ENCODE measurements around the gene KIF20B. TPM values are rescaled to one million over a fixed set of nuclear protein-coding genes. Genes with fewer than 3 reads are reported as not detected.

The KIF20B gene
- total RNA-seq, 2 donors from 2014 or later: 13.6 to 32.0 TPM

GRCh38 chr10:89664203-89664602, 37.2 kb upstream of the KIF20B start:
- no peak for TF ChIP-seq CTCF (IDR thresholded peaks at IDR 0.05)
- Histone ChIP-seq H3K4me3 (no peak overlapping the region), H3K4me1 (no peaks in the 10 kb centered on the region), H3K27me3 (no peaks in the 10 kb centered on the region), H3K9me3 (no peaks in the 10 kb centered on the region), H3K36me3 (no peaks in the 10 kb centered on the region), H3K9ac (ENCODE audit: low read depth in 2 of 2, low read length in 2 of 2) (no peak overlapping the region), H3K27ac (no peak overlapping the region)
- DNase-seq: no peak
- intact Hi-C loops (cut with DNase I): no loop called here

GRCh38 chr10:89665302-89665701, 36.1 kb upstream of the KIF20B start:
- Histone ChIP-seq H3K27ac (no peak overlapping the region), H3K9me3 (no peaks in the 10 kb centered on the region), H3K36me3 (no peaks in the 10 kb centered on the region), H3K27me3 (no peaks in the 10 kb centered on the region), H3K4me3 (no peak overlapping the region), H3K9ac (ENCODE audit: low read depth in 2 of 2, low read length in 2 of 2) (no peak overlapping the region), H3K4me1 (no peaks in the 10 kb centered on the region)
- intact Hi-C loops (cut with DNase I): no loop called here
- DNase-seq: no peak
- no peak for TF ChIP-seq CTCF (IDR thresholded peaks at IDR 0.05)

GRCh38 chr10:89666138-89666537, 35.3 kb upstream of the KIF20B start:
- Histone ChIP-seq H3K27ac (no peak overlapping the region), H3K9me3 (no peaks in the 10 kb centered on the region), H3K4me3 (no peak overlapping the region), H3K4me1 (no peaks in the 10 kb centered on the region), H3K27me3 (no peaks in the 10 kb centered on the region), H3K9ac (ENCODE audit: low read depth in 2 of 2, low read length in 2 of 2) (no peak overlapping the region), H3K36me3 (no peaks in the 10 kb centered on the region)
- no peak for DNase-seq
- intact Hi-C loops (cut with DNase I): no loop called here
- TF ChIP-seq CTCF (IDR thresholded peaks at IDR 0.05): no peak

GRCh38 chr10:89668386-89669071, 32.9 kb upstream of the KIF20B start:
- H3K4me3 ChIP-seq: no peak overlapping the region
- no peak for DNase-seq
- H3K27ac ChIP-seq: peak overlapping the region; percentile 79
- H3K27me3 ChIP-seq: no peaks in the 10 kb centered on the region
- no peaks in the 10 kb centered on the region for H3K9me3 ChIP-seq
- no peak overlapping the region for H3K9ac ChIP-seq (ENCODE audit: low read depth in 2 of 2, low read length in 2 of 2)
- H3K4me1 ChIP-seq: no peaks in the 10 kb centered on the region
- no peak for TF ChIP-seq CTCF (IDR thresholded peaks at IDR 0.05)
- intact Hi-C loops (cut with DNase I): no loop called here
- no peaks in the 10 kb centered on the region for H3K36me3 ChIP-seq

GRCh38 chr10:89669985-89670384, 31.4 kb upstream of the KIF20B start:
- Histone ChIP-seq H3K27ac (no peak overlapping the region), H3K4me1 (no peaks in the 10 kb centered on the region), H3K27me3 (no peaks in the 10 kb centered on the region), H3K36me3 (no peaks in the 10 kb centered on the region), H3K9me3 (no peaks in the 10 kb centered on the region), H3K9ac (ENCODE audit: low read depth in 2 of 2, low read length in 2 of 2) (no peak overlapping the region), H3K4me3 (no peak overlapping the region)
- TF ChIP-seq CTCF (IDR thresholded peaks at IDR 0.05): no peak
- DNase-seq: no peak
- intact Hi-C loops (cut with DNase I): no loop called here
